Measurements from ENCODE around the gene LOXL3. TPM values are rescaled to one million over a fixed set of nuclear protein-coding genes. Genes with fewer than 3 reads are reported as not detected.

LOXL3 gene
- total and polyA plus RNA-seq, 2 of the 8 experiments (the other 6 are each of a cell fraction or from before 2014, with no cell fraction given): 22.4 to 27.2 TPM

DNA sequence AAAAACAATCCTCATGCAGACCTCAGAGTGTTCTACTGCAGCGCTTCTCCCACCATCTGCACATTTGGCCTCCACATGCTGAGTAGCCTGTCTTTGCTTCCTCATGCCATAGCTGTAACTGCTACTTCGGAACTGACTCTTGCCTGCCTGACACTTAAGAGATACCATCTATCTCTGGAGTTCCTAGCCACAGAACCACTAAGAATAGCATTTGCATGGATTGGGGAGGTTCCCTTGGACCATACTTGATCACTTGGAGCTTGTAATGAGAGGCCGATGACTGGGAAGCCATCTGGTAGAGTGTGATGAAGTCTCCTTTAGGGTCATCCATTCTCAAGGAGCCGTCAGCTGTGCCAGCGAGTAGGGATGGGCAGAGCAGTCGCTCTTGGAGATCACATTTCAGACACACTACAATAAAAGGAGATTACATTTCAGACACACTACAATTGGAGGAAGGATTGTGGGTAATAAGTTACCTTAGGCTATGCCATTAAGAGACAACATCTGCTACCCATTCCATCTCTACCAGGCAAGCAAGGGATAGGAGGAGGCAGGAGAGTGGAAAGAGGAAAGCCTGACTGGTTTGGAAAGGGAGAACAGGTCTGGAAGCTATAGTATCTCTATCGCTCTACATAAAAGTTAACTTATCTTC is 22.6 kb upstream of the LOXL3 start:
- H3K56ac ChIP-seq (replicated peaks; ENCODE audit: insufficient read length, low read depth, low read length): no peak overlapping the region
- no peaks in the 10 kb centered on the region for H3K27me3 ChIP-seq (replicated peaks in 1 of 4; ENCODE audit: control insufficient read depth in 3 of 4, extremely low read depth in 1 of 4, insufficient read depth in 3 of 4, low read length in 3 of 4)
- DNase-seq (ENCODE audit: low read depth in 1 of 2, low spot score in 2 of 2) (no peak), FAIRE-seq (no peak)
- ChIA-PET CTCF (ENCODE audit: partially characterized antibody) (interaction anchor here (0.8 to 10.0 kb wide), 9 partner anchors 10 to 242 kb away, joined by 3 to 158 read pairs (median 5); partner anchors contain the start of genes CCDC142 and TTC31), POLR2A (ENCODE audit: partially characterized antibody) (interaction anchor here (1.5 kb wide), 1 partner anchor 78 kb away, joined by 4 read pairs; no protein-coding TSS in a partner anchor)
- H2AK5ac ChIP-seq (ENCODE audit: low read depth, low read length): no peak overlapping the region
- no peak overlapping the region for H3K14ac ChIP-seq (ENCODE audit: insufficient read length)
- no peak overlapping the region for H2BK20ac ChIP-seq (ENCODE audit: low read length)
- H2BK12ac ChIP-seq (ENCODE audit: low read depth, low read length): no peak overlapping the region
- H4K91ac ChIP-seq (replicated peaks; ENCODE audit: insufficient read length, low read length): no peak overlapping the region
- WGBS, 2 experiments (ENCODE audit: extremely low coverage in 1 of 2, insufficient coverage in 1 of 2, insufficient read length in 1 of 2, insufficient replicate concordance in 2 of 2, low coverage in 1 of 2, low lambda C conversion rate in 2 of 2, missing lambda C conversion rate in 1 of 2): 86% methylated on average over 7 of the region's 7 CpGs; no CpG with 5 or more reads in 1 of the 2 experiments
- no peak overlapping the region for H3K23ac ChIP-seq (ENCODE audit: insufficient read length)
- no peaks in the 10 kb centered on the region for H3K9me3 ChIP-seq (ENCODE audit: insufficient read depth in 2 of 2, low read depth in 1 of 2, low read length in 1 of 2)
- H3K4me2 ChIP-seq (ENCODE audit: insufficient read depth in 1 of 2, low read depth in 2 of 2, low read length in 2 of 2): no peak overlapping the region
- H3K27ac ChIP-seq (ENCODE audit: low read depth, low read length): no peak overlapping the region
- H2AFZ ChIP-seq (ENCODE audit: low read length): no peak overlapping the region
- H3K9ac ChIP-seq (replicated peaks in 1 of 4; ENCODE audit: extremely low read depth in 1 of 4, low read depth in 3 of 4, low read length in 3 of 4): no peak overlapping the region
- no peaks in the 10 kb centered on the region for H3K36me3 ChIP-seq (ENCODE audit: control insufficient read depth in 2 of 4, insufficient read depth in 4 of 4, low read length in 3 of 4)
- H4K8ac ChIP-seq (ENCODE audit: extremely low read depth, insufficient read depth, low read length): no peak overlapping the region
- H3K4ac ChIP-seq (replicated peaks; ENCODE audit: insufficient read length, low read depth, low read length): no peak overlapping the region
- no peak overlapping the region for H2BK120ac ChIP-seq (replicated peaks; ENCODE audit: low read depth, low read length)
- H3K79me1 ChIP-seq (ENCODE audit: low read depth, low read length): no peaks in the 10 kb centered on the region
- H4K5ac ChIP-seq (ENCODE audit: insufficient read length, low read depth, low read length): no peak overlapping the region
- 0 out of 2 replicates have a peak, but pooled peaks cover 1% of the 10 kb centered on the region for H3K23me2 ChIP-seq (ENCODE audit: low read depth, low read length)
- H2BK5ac ChIP-seq (ENCODE audit: low read depth, low read length): no peak overlapping the region
- TF ChIP-seq JUND (IDR thresholded peaks at IDR 0.05; ENCODE audit: low read length): no peak
- no peak for TF ChIP-seq RNF2 (IDR thresholded peaks at IDR 0.05; ENCODE audit: borderline replicate concordance, low read depth, low read length, missing control alignments, poor library complexity, severe bottlenecking)
- no peak for TF ChIP-seq TAF1 (IDR thresholded peaks at IDR 0.05; ENCODE audit: low read depth, low read length)
- TF ChIP-seq SAP30 (IDR thresholded peaks at IDR 0.05; ENCODE audit: insufficient read depth, insufficient replicate concordance, low read length): no peak
- no peak for TF ChIP-seq YY1 (IDR thresholded peaks at IDR 0.05; ENCODE audit: low read depth, low read length)
- no peak for TF ChIP-seq SIN3A (conservative IDR thresholded peaks at IDR 0.05 in 1 of 2, IDR thresholded peaks at IDR 0.05 in 1 of 2; ENCODE audit: low read depth in 1 of 2, low read length in 2 of 2)
- H4K20me1 ChIP-seq (replicated peaks in 1 of 2; ENCODE audit: control insufficient read depth in 1 of 2, insufficient read depth in 2 of 2, low read length in 2 of 2): no peaks in the 10 kb centered on the region
- no peaks in the 10 kb centered on the region for H3K79me2 ChIP-seq (ENCODE audit: control insufficient read depth in 1 of 2, insufficient read depth in 2 of 2, low read length in 2 of 2)
- H3K4me3 ChIP-seq (ENCODE audit: extremely low read depth in 1 of 4, insufficient read depth in 2 of 4, low read depth in 3 of 4, low read length in 4 of 4): no peak overlapping the region
- H3K4me1 ChIP-seq (replicated peaks in 1 of 4; ENCODE audit: control insufficient read depth in 3 of 4, insufficient read depth in 4 of 4, low read length in 3 of 4): no peaks in the 10 kb centered on the region
- no peak overlapping the region for H2BK15ac ChIP-seq (ENCODE audit: low read length)
- no peak overlapping the region for H3K18ac ChIP-seq (ENCODE audit: extremely low read depth, low read length)
